Activated T-helper 1 cell treated with anti-CD3 and anti-CD28 coated beads, Interleukin-12 subunit alpha, Interleukin-12 subunit beta, Interleukin-2, Interleukin-4 antibody, amounts not matched to agents 30 ng/mL and 10 ng/mL and 1 ng/mL, durations not matched to agents 14 hours and 24 hours and 36 hours (primary cell): Measurements from ENCODE around the gene TBX5. TPM values are rescaled to one million over a fixed set of nuclear protein-coding genes. Genes with fewer than 3 reads are reported as not detected.
A peak's percentile ranks its signal among the peaks of the same experiment; 100 is the strongest.

Experiments
- DNase-seq: peaks from one replicate; pipeline ENCODE4 v3.0.0; 2021; ENCODE audit warnings: low spot score
- H3K27ac Mint-ChIP-seq: one replicate; pipeline ENCODE4 v1.8.0; 2021; ENCODE audit warnings: mild to moderate bottlenecking, mixed read lengths
- H3K27me3 Mint-ChIP-seq: one replicate; pipeline ENCODE4 v1.8.0; 2022; ENCODE audit warnings: mild to moderate bottlenecking, moderate library complexity, mixed read lengths; ENCODE audit not compliant: insufficient read depth
- H3K36me3 Mint-ChIP-seq: one replicate; pipeline ENCODE4 v1.8.0; 2021; ENCODE audit warnings: low read depth, mixed read lengths
- H3K4me1 Mint-ChIP-seq: one replicate; pipeline ENCODE4 v1.8.0; 2021; ENCODE audit warnings: low read depth, mixed read lengths
- H3K4me3 Mint-ChIP-seq: one replicate; pipeline ENCODE4 v1.8.0; 2021; ENCODE audit warnings: mild to moderate bottlenecking, moderate library complexity, mixed read lengths
- H3K9me3 Mint-ChIP-seq: one replicate; pipeline ENCODE4 v1.8.0; 2021; ENCODE audit warnings: mixed read lengths
- intact Hi-C: fragments of 100-400 bp; cut with micrococcal nuclease; formaldehyde crosslinking; loops from one replicate; pipeline ENCODE4 v1.15.1; 2024
- total RNA-seq: library from RNA; stranded (reverse); gene quantifications from 2 replicates; pipeline ENCODE4 v1.2.3, GENCODE V29; 2022

Gene TBX5
- total RNA-seq, 1 donor from 2014 or later, result not detected

DNA sequence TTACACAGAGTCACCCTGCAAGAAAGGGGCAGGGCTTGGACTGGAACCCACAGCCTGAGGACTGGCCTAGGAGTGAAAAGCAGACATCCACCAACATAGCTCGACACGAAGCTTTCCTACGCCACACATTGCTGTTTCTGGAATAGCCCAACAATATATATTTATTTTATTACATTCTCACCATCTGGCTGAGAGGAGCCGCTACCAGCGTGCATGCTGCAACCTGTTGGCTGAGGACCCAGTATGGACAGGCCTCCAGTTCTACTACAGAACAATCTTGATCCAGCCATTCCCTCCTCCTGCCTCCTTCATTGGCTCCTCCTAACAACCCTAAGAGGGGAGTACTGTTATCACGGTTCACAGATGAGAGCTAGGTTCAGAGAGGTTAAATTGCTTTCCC is 35.6 kb upstream of the TBX5 start:
- Mint-ChIP-seq H3K9me3 (no peaks in the 10 kb centered on the region), H3K4me3 (no peak overlapping the region), H3K27me3 (peaks cover 75% of the 10 kb centered on the region), H3K27ac (no peak overlapping the region), H3K36me3 (no peaks in the 10 kb centered on the region), H3K4me1 (no peaks in the 10 kb centered on the region)
- intact Hi-C loops, result loop anchor here (2.0 to 5.0 kb wide), 5 partner anchors 35 to 969 kb away; partner anchors contain the start of genes LHX5, TBX3 and TBX5
- DNase-seq, result no peak

DNA sequence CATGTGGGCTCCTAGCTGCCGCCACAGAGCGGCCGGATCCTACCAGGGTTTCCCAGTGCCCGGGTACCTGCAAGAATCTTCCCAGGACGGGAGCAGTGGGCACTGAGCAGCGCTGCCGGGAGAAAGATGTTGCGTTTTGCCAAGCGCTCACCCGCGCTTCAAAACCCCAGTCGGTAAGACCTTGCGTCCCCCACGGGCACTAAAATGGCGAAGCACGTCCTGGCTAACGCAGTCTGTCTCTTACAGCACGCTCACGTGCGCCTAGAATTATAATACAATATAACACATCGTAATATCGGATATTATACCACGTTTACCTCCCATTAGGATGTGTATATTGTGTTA is 35.1 kb upstream of the TBX5 start:
- no peaks in the 10 kb centered on the region for H3K9me3 Mint-ChIP-seq
- no peak overlapping the region for H3K4me3 Mint-ChIP-seq
- H3K4me1 Mint-ChIP-seq, result no peaks in the 10 kb centered on the region
- no peak overlapping the region for H3K27ac Mint-ChIP-seq
- H3K36me3 Mint-ChIP-seq, result no peaks in the 10 kb centered on the region
- intact Hi-C loops, result loop anchor here (2.0 to 5.0 kb wide), 5 partner anchors 34 to 969 kb away; partner anchors contain the start of genes LHX5, TBX3 and TBX5
- DNase-seq, result no peak
- H3K27me3 Mint-ChIP-seq, result peaks cover 71% of the 10 kb centered on the region

DNA sequence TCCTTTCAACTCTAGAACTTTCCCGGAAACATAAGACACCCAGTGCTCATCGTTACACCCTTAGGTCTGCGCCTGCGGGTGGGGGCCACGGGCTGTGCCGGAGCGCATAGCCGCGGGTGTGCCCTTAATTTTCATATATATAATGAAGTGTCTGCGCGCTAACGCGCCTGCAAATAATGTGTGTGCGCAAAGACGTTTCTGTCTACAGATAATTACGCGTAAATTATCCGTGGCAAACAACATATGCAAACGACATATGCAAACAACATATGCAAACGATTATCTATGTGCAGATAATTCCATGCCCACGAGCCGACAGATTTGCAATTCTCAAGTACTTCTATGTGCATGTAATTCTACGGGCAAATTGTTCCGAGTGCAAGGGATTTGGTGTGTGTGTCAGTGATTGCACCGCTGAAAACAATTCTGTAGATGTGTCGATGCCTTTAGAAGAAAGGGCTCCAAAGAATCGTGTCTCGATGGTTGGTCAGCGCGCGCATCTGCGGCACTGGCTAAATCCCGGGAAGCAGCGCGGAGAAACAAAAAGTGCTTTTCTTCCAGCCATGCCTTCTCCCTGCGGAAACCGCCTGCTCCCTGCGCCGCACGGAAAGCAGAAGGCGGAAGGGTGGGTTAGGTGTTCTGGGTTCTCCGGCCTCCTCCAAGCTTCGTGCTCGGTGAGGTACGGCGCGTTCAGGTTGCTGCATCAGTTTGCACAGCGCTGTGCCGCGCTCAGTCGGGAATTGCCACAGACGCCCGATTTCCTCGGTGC is 34.5 kb upstream of the TBX5 start:
- H3K36me3 Mint-ChIP-seq, result no peaks in the 10 kb centered on the region
- no peak overlapping the region for H3K4me3 Mint-ChIP-seq
- no peaks in the 10 kb centered on the region for H3K9me3 Mint-ChIP-seq
- H3K27me3 Mint-ChIP-seq, result peaks cover 66% of the 10 kb centered on the region
- intact Hi-C loops, result loop anchor here (2.0 to 5.0 kb wide), 5 partner anchors 34 to 968 kb away; partner anchors contain the start of genes LHX5, TBX3 and TBX5
- no peak for DNase-seq
- H3K27ac Mint-ChIP-seq, result peak overlapping the region; percentile 31
- no peaks in the 10 kb centered on the region for H3K4me1 Mint-ChIP-seq

DNA sequence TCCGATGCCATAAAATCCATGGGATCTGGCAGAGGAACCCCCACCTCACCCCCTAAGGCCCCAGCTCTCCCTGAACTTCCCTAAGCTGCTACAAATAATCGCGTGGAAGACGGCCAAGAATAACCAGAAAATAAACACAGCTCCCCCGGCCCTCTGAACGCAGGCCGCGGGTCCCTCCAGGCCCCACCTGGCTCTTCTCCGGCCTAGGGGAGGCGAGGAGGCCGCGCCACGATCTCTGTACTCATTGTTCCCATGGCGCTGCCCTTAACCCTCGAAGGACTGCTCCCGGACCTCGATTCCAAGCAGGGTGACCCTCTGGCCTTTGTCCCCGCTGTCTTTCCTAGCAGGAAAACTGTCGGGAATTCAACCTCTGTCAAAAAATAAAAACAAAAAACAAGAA is 33.9 kb upstream of the TBX5 start:
- Mint-ChIP-seq H3K27ac (peak overlapping the region; percentile 31), H3K4me1 (no peaks in the 10 kb centered on the region), H3K9me3 (no peaks in the 10 kb centered on the region), H3K27me3 (peaks cover 62% of the 10 kb centered on the region), H3K36me3 (no peaks in the 10 kb centered on the region), H3K4me3 (no peak overlapping the region)
- intact Hi-C loops, result loop anchor here (2.0 to 5.0 kb wide), 5 partner anchors 33 to 968 kb away; partner anchors contain the start of genes LHX5, TBX3 and TBX5
- no peak for DNase-seq

DNA sequence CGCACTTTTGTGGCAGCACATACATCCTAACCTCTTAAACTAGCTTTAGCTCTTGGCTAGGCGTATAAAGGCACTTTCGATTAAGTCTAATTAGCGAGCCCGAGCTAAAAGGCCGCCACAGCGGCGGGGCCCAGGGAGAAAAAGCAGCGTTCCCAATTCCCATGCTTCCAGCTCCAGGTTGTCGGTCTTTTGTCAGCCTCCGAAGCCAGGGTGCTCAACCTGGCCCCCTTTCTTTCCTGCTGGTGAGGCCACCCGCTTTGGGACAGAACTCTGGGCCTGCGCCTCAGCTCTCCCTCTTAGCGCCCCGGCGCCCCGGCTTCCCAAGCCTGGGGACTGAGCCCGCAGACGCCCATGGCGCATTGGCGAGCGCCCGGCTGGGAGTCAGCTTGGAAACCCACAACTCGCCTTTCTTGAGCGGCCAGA is 33.3 kb upstream of the TBX5 start:
- Mint-ChIP-seq H3K9me3 (no peaks in the 10 kb centered on the region), H3K36me3 (no peaks in the 10 kb centered on the region), H3K27me3 (peaks cover 59% of the 10 kb centered on the region), H3K27ac (no peak overlapping the region), H3K4me1 (no peaks in the 10 kb centered on the region), H3K4me3 (no peak overlapping the region)
- no peak for DNase-seq
- intact Hi-C loops, result no loop called here

DNA sequence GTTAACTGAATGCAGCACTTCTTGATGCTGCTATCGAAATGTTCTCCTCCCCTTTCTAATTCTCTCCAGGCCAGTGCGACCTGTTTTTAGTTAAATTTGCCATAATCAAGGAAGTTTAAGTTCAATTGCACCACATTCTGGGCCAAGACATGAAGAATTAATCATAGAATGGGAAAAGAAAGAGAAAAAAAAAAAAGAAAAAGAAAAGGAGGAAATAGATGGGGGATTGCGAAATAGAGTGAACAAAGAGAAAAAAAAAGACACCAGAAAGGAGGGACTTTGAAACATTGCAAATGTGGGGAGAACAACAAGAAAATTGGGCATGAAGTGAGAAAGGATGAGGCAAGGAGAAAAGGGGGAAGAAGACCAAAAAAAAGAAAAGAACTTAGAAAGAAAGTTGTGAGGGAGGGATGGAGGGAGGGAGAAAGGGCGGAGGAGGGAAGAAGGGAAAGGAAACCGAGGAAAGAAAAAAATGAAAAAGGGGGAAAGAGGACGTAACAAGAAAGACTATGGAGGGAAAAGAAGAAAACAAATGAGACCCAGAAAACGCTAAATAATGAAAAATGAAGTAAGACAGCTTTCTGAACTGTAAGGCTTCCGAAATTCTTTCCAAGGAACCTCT is 32.8 kb upstream of the TBX5 start:
- no peak for DNase-seq
- Mint-ChIP-seq H3K4me3 (no peak overlapping the region), H3K36me3 (no peaks in the 10 kb centered on the region), H3K27ac (no peak overlapping the region), H3K4me1 (no peaks in the 10 kb centered on the region), H3K27me3 (peaks cover 56% of the 10 kb centered on the region), H3K9me3 (no peaks in the 10 kb centered on the region)
- intact Hi-C loops, result no loop called here

DNA sequence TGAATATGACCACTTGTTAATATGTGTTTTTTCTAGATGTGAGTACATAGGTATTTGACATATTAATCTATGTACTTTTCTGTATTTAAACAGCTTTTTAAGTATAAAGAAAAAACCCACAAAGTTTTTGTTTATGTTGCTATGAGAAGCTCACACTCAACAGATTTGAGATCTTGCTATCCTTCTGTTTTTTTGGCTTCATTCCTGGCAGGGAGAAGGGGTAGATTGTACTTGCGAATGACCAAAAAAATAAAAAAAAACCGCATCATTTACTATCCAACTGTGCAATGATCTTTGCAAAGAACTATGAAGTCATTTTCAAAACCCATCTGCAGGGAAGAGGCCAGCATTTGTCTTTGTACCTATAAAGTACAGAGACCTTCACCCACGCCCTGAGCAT is 28.4 kb upstream of the TBX5 start:
- H3K36me3 Mint-ChIP-seq, result no peaks in the 10 kb centered on the region
- H3K4me3 Mint-ChIP-seq, result no peak overlapping the region
- intact Hi-C loops, result no loop called here
- no peak for DNase-seq
- peaks cover 28% of the 10 kb centered on the region for H3K27me3 Mint-ChIP-seq
- H3K27ac Mint-ChIP-seq, result no peak overlapping the region
- no peaks in the 10 kb centered on the region for H3K9me3 Mint-ChIP-seq
- no peaks in the 10 kb centered on the region for H3K4me1 Mint-ChIP-seq

DNA sequence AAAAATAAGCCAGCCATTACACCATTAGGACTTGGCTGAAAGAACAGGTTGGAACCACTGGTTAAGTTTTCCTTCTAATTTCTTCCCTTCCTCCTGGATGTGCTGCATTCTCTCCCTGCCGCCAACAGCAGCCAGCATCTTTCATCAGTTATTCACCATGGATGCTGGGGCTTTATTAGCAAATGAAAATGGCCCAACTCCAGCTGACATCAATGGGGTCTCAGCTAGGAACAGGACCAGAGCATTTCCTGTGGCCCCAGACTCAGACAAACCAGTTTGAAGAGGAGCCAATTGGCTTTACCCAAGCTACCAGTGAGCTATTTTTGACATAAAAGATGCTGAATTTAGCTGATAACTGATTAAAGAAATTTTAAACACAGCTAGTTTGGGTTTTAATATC is 26.0 kb upstream of the TBX5 start:
- no peaks in the 10 kb centered on the region for H3K9me3 Mint-ChIP-seq
- H3K36me3 Mint-ChIP-seq, result no peaks in the 10 kb centered on the region
- H3K27ac Mint-ChIP-seq, result no peak overlapping the region
- no peak overlapping the region for H3K4me3 Mint-ChIP-seq
- no peak for DNase-seq
- H3K27me3 Mint-ChIP-seq, result peaks cover 10% of the 10 kb centered on the region
- intact Hi-C loops, result no loop called here
- H3K4me1 Mint-ChIP-seq, result no peaks in the 10 kb centered on the region

DNA sequence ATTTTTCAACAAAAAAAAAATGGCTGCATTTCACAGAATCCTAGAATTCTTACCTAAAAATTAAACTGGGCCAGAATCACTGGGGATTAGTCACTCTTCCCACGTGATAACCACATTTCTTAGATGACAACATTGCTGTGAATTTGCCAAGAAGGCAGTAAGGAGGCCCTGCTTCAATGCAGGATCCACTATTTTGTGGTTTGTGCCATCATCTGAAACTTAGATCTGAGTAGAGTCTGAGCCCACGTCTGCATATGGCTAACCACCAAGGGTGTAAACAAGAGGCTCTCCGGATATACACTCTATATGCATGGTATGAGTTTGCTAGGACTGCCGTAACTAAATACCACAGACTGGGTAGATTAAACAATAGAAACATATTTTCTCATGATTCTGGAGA is 24.4 kb upstream of the TBX5 start:
- Mint-ChIP-seq H3K9me3 (no peaks in the 10 kb centered on the region), H3K36me3 (no peaks in the 10 kb centered on the region), H3K4me3 (no peak overlapping the region), H3K4me1 (no peaks in the 10 kb centered on the region), H3K27me3 (peaks cover 8% of the 10 kb centered on the region), H3K27ac (no peak overlapping the region)
- intact Hi-C loops, result no loop called here
- no peak for DNase-seq

DNA sequence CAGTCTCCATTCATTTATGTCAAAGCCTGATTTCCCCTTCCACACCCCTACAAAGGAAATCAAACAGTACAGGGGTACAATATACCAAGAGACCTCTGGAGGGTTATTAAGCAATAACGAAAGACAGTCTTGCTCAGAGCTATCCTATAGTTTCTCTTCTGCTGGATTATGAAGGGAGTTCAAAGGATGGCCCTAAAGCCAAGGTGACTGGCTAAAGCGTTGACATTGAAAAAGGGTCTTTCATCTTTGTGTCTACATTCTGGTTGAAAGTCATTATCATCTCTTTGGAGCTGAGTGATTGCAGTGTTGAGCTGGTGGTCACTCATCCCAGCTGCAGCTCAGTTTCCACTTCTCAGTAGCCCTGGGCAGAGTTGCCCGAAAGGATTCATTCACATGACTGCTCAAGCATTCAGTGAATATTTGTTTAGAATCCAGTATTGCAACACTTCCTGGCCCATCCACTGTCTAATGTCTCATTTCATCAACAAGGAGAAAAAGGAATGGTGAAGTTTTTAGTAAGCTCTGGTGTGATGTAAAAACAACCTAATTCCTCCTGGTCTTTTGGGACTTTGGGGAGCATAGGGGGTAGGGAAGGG is 19.2 kb upstream of the TBX5 start:
- H3K27me3 Mint-ChIP-seq, result no peaks in the 10 kb centered on the region
- no peak for DNase-seq
- intact Hi-C loops, result no loop called here
- H3K36me3 Mint-ChIP-seq, result no peaks in the 10 kb centered on the region
- no peaks in the 10 kb centered on the region for H3K4me1 Mint-ChIP-seq
- H3K27ac Mint-ChIP-seq, result no peak overlapping the region
- no peak overlapping the region for H3K4me3 Mint-ChIP-seq
- H3K9me3 Mint-ChIP-seq, result no peaks in the 10 kb centered on the region

DNA sequence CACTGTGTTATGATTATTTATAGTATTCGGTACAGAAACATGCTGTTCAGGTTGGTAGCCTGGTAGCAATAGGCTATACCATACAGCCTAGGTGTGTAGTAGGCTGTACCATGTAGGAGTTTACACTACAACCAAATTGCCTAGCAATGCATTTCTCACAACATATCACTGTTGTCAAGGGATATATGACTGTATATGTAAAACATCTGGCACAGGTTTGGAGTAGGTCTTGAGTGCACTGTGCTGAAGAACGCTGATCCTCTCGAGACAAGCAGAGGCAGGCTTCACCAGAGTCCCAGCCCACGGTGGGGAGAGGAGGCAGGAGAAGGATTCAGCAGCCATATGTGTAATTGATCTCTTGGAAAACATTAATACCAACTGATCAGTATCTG is 15.0 kb upstream of the TBX5 start:
- H3K27me3 Mint-ChIP-seq, result peaks cover 6% of the 10 kb centered on the region
- H3K4me1 Mint-ChIP-seq, result no peaks in the 10 kb centered on the region
- intact Hi-C loops, result no loop called here
- H3K36me3 Mint-ChIP-seq, result no peaks in the 10 kb centered on the region
- H3K4me3 Mint-ChIP-seq, result no peak overlapping the region
- no peaks in the 10 kb centered on the region for H3K9me3 Mint-ChIP-seq
- DNase-seq, result no peak
- H3K27ac Mint-ChIP-seq, result no peak overlapping the region

DNA sequence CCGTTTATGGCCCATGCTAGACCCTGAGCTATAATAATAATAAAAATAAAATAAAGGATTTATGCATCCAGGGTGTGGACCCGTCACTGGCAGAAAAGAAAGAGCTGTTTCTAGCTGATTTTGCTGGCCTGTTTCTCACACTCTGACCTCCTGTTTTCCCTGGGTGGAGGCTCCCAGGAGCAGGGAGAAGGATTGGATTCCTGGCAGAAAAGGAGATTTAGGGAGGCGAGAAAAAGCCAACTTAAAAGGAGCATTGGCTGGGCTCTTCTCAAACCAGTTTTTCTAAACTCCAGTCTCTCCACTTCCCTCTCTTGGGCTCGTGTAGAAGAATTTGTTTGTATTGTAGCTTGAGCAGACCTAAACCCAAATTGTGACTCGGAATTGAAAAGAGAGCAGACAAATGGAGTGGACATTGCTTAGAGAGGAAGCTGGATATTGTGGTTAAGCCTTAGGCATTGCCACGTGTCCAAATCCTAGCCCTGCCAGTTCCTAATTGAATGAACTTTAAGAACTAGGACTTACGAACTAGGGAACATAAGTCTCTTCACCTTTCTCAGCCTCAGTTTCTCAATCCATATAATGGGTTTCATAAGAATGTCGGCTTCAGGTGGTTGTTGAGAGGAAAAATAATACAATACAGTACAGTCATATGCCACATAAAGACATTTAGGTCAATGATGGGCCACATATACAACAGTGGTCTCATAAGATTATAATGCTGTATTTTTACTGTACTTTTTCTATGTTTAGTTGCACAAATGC is 14.4 kb upstream of the TBX5 start:
- Mint-ChIP-seq H3K9me3 (no peaks in the 10 kb centered on the region), H3K27me3 (peaks cover 6% of the 10 kb centered on the region), H3K27ac (no peak overlapping the region), H3K4me1 (no peaks in the 10 kb centered on the region), H3K4me3 (no peak overlapping the region), H3K36me3 (no peaks in the 10 kb centered on the region)
- intact Hi-C loops, result no loop called here
- no peak for DNase-seq

DNA sequence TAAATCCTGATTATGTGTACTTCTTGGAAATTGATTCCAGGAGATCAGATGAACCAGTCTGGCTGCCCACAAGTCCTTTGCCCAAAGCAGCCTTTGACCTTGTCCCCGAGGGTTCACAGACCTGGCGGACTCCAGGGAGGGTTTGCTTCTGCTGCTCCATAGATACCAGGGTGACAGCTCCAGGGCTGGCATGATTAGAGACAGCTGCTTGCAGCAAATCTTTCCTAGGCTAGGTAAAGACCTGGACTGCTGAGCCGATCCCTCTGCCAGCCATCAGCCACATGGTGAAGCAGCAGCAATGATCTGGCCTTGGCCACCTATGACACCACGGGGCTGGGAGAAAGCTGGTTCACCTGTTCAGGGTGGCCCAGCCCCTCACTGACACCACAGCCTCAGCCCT is 10.1 kb upstream of the TBX5 start:
- intact Hi-C loops, result no loop called here
- Mint-ChIP-seq H3K4me3 (no peak overlapping the region), H3K36me3 (no peaks in the 10 kb centered on the region), H3K4me1 (no peaks in the 10 kb centered on the region), H3K27me3 (peaks cover 39% of the 10 kb centered on the region), H3K27ac (no peak overlapping the region), H3K9me3 (no peaks in the 10 kb centered on the region)
- no peak for DNase-seq
